GM10266 (cell line): ENCODE measurements around the gene ECE2.
A peak's percentile ranks its signal among the peaks of the same experiment; 100 is the strongest.

ENCODE experiments used
- DNase-seq: peaks from one replicate; pipeline ENCODE4 v3.0.0; 2012; ENCODE audit errors: extremely low spot score
- TF ChIP-seq, protein P1 (sequence below): IDR thresholded peaks from 2 replicates; pipeline ENCODE4 v1.5.1; 2012; ENCODE audit warnings: mild to moderate bottlenecking, low read depth; ENCODE audit not compliant: control insufficient read depth, insufficient read depth; ENCODE audit errors: missing control alignments

Gene ECE2

DNA sequence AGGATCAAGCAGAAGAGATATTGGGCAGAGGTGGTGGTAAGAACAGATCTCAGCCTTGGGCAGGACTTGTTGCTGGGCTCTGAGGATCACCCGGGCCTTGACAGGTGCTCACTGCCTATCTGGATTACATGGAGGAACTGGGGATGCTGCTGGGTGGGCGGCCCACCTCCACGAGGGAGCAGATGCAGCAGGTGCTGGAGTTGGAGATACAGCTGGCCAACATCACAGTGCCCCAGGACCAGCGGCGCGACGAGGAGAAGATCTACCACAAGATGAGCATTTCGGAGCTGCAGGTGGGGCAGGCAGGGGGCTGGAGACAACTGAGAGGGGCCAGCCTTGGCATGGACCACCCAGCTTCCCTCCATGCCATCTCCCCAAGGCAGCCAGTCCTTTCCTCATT is 7.9 kb downstream of the ECE2 start:
- TF ChIP-seq, protein P1, sequence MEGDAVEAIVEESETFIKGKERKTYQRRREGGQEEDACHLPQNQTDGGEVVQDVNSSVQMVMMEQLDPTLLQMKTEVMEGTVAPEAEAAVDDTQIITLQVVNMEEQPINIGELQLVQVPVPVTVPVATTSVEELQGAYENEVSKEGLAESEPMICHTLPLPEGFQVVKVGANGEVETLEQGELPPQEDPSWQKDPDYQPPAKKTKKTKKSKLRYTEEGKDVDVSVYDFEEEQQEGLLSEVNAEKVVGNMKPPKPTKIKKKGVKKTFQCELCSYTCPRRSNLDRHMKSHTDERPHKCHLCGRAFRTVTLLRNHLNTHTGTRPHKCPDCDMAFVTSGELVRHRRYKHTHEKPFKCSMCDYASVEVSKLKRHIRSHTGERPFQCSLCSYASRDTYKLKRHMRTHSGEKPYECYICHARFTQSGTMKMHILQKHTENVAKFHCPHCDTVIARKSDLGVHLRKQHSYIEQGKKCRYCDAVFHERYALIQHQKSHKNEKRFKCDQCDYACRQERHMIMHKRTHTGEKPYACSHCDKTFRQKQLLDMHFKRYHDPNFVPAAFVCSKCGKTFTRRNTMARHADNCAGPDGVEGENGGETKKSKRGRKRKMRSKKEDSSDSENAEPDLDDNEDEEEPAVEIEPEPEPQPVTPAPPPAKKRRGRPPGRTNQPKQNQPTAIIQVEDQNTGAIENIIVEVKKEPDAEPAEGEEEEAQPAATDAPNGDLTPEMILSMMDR, result no peak
- no peak for DNase-seq

DNA sequence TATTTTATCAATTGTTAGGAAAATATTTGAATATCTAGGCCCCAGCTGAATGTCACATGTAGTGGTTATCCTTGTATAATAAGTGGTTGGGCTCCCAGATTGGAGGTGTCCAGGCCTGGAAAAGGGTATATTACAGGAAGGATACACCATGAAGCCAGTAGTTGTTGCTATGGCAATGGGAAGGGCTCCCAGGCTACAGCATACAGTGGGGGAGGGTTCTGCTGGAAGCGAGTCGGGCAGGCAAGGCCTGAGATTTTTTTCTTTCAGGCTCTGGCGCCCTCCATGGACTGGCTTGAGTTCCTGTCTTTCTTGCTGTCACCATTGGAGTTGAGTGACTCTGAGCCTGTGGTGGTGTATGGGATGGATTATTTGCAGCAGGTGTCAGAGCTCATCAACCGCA is 8.9 kb downstream of the ECE2 start:
- TF ChIP-seq, protein P1, result peak; percentile 54
- DNase-seq, result peak; percentile 68

DNA sequence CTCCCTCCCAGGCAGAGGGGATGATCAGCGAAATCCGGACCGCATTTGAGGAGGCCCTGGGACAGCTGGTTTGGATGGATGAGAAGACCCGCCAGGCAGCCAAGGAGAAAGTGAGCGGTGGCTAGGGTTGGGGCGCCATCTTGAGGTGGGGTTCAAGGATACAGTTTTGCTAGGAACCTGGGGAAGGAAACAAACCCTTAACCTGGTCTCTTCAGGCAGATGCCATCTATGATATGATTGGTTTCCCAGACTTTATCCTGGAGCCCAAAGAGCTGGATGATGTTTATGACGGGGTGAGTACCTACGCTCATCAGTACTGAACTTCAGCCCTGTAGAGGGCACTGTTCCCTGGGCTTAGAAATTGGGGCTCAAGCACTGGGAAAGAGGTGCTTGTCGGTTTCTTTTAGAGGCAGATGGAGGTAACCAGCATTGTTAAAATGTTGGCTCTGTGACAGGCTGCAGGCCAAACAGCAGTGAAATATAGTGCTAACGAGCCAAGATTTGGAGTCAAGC is 13.7 kb downstream of the ECE2 start:
- TF ChIP-seq, protein P1, result peak; percentile 60
- DNase-seq, result peak; percentile 87

DNA sequence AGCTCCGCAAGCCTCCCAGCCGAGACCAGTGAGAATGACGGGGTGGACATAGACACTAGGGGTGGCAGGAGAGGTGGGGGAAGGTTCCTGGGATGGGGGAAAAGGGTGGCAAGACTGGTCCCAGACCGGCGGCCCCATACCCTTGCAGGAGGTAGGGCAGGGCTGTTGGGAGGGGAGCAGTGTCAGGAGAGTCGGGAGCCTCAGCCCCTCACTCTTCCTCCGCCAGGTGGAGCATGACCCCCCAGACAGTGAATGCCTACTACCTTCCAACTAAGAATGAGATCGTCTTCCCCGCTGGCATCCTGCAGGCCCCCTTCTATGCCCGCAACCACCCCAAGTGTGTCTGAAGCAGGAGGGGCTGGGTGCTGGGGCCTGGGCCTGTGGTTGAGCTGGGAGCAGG is 14.5 kb downstream of the ECE2 start:
- TF ChIP-seq, protein P1, result no peak
- DNase-seq, result no peak

DNA sequence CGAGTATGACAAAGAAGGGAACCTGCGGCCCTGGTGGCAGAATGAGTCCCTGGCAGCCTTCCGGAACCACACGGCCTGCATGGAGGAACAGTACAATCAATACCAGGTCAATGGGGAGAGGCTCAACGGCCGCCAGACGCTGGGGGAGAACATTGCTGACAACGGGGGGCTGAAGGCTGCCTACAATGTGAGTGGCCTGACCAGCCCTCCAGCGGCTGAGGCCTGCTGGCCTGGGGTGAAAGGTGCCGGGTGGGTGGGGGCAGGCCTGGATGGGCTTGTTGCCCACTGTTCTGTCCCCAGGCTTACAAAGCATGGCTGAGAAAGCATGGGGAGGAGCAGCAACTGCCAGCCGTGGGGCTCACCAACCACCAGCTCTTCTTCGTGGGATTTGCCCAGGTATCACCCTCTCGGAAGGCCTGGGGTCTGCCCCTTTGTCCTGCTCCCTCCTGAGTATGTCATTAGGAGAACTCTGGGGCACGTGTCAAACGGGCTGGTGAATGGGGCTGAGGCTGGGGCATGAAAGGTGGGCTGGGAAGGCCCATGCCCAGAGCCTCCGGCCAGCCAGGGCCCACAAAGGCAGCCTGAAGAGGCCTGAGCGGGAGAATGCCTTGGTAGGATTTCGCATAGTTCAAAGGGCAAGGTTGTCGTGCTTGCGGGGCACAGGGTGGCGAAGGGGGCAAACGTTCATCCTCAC is 15.4 kb downstream of the ECE2 start:
- no peak for DNase-seq
- TF ChIP-seq, protein P1, result no peak

DNA sequence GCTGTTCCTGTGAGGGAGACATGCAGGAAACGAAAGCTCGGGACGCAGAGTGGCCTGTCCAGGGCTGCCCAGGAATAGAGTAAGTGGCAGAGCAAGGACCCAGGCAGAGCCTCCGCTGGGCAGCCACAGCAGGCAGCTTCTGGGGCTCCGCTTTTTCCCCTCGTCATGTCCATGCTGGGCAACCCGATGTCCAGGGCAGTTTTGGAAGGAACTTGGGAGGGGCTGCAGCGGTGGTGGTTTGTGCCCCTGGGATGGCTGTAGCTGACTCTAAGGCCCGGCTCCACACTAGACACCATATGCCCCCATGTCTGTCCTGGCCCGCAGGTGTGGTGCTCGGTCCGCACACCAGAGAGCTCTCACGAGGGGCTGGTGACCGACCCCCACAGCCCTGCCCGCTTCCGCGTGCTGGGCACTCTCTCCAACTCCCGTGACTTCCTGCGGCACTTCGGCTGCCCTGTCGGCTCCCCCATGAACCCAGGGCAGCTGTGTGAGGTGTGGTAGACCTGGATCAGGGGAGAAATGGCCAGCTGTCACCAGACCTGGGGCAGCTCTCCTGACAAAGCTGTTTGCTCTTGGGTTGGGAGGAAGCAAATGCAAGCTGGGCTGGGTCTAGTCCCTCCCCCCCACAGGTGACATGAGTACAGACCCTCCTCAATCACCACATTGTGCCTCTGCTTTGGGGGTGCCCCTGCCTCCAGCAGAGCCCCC is 16.1 kb downstream of the ECE2 start:
- TF ChIP-seq, protein P1, result no peak
- no peak for DNase-seq

DNA sequence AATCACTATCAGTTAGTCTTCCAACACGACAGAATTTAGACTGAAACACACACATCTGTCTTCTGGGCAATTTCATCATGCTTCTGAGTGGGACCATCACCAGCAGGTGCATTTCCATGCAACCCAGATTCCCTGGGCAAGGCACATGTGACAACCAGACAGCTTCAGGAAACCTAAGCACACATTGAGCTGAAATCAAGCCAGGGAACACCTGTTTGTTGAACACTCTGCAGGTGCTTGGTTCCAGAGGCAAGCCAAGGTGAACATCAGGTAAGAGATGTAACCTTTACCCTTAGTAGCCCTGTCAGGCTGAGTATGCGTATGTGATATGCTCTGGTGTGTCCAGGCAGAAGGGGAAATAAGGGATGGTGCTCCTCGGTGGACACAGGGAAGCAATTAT is 19.9 kb downstream of the ECE2 start:
- TF ChIP-seq, protein P1, result no peak
- DNase-seq, result no peak
